ENCODE results near the gene CPM. TPM values are rescaled to one million over a fixed set of nuclear protein-coding genes. Genes with fewer than 3 reads are reported as not detected.
"Not testable (repeated sequence)": the region's sequence is repeated elsewhere in the genome, so short reads cannot be mapped to it uniquely, and the experiment has no call there.

CPM gene
- total and polyA plus RNA-seq, 5 experiments from 2014 or later: 0.47 to 0.81 (median 0.81) TPM; not detected in 2

DNA sequence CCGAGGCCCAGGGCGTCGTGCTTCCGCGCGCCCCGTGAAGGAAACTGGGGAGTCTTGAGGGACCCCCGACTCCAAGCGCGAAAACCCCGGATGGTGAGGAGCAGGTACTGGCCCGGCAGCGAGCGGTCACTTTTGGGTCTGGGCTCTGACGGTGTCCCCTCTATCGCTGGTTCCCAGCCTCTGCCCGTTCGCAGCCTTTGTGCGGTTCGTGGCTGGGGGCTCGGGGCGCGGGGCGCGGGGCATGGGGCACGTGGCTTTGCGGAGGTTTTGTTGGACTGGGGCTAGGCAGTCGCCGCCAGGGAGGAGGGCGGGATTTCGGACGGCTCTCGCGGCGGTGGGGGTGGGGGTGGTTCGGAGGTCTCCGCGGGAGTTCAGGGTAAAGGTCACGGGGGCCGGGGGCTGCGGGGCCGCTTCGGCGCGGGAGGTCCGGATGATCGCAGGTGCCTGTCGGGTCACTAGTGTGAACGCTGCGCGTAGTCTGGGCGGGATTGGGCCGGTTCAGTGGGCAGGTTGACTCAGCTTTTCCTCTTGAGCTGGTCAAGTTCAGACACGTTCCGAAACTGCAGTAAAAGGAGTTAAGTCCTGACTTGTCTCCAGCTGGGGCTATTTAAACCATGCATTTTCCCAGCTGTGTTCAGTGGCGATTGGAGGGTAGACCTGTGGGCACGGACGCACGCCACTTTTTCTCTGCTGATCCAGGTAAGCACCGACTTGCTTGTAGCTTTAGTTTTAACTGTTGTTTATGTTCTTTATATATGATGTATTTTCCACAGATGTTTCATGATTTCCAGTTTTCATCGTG is 124.4 kb downstream of the CPM start:
- H3K27ac Mint-ChIP-seq: peak overlapping the region; percentile 94 to 99 (median 98)
- peaks cover 5 to 36% (median 6%) of the 10 kb centered on the region in 3 donors for H3K36me3 Mint-ChIP-seq
- POLR2A ChIA-PET: interaction anchor here (0.8 to 3.3 kb wide), 19 partner anchors 9 to 1540 kb away, joined by 3 to 57 read pairs (median 6); partner anchors contain the start of genes CAND1, NUP107, RAP1B and SLC35E3
- H3K4me1 Mint-ChIP-seq: peaks cover 10 to 43% (median 30%) of the 10 kb centered on the region in 4 donors
- no peaks in the 10 kb centered on the region for H3K27me3 Mint-ChIP-seq
- peak overlapping the region; percentile 89 to 97 (median 94) for H3K4me3 Mint-ChIP-seq
- peak in 9 of 10 donors; percentile 5 to 67 (median 27) for DNase-seq
- ATAC-seq: peak; percentile 24 to 46
- no peaks in the 10 kb centered on the region for H3K9me3 Mint-ChIP-seq

DNA sequence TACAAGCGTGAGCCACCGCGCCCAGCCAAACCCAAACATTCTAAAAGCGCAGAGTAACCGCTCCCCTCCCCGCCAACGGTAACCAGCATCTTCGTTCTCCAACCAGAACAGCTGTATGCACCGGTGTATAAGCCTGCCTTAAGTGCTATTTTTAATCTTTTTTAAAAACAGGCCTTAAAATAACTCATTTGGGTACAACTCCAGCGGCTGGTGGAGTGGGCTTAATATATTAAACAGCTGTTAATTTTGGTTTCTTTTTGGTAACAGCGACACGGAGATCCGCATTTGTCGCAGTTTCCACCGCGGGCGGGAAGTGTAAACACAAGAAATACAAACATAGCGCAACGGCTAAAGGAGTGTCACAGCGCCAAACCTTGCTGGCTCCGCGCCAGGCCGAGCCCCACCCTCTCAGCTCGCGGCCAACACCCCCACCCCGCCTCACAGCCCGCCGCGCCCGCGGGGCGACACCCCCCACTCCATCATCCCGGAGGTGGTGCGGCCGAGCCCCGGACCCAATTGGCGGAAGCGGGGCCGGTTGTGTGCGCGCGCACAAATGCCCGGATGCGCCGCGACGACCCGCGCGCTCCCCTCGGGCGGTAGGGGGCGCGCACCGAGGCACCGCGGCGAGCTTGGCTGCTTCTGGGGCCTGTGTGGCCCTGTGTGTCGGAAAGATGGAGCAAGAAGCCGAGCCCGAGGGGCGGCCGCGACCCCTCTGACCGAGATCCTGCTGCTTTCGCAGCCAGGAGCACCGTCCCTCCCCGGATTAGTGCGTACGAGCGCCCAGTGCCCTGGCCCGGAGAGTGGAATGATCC is 125.2 kb downstream of the CPM start, which contains the start of gene MDM2:
Gene MDM2, plus strand, starts transcription at position 602 of the 812 bp plus-strand sequence. CDS start 301 bp downstream, outside the sequence.
- H3K27ac Mint-ChIP-seq: peak within 1 kb of the TSS; percentile 94 to 99 (median 98)
- peaks cover 7 to 36% (median 22%) of the 10 kb centered on the region in 4 donors for H3K4me1 Mint-ChIP-seq
- DNase-seq (peak; percentile 94 to 98 (median 97)), ATAC-seq (peak; percentile 87 to 91)
- H3K36me3 Mint-ChIP-seq: peaks cover 5 to 28% (median 6%) of the 10 kb centered on the region in 3 donors
- POLR2A ChIA-PET: interaction anchor here (0.6 to 3.3 kb wide), 26 partner anchors 8 to 1539 kb away, joined by 3 to 57 read pairs (median 5); partner anchors contain the start of genes CAND1, MDM1, NUP107 and RAP1B
- H3K27me3 Mint-ChIP-seq: no peaks in the 10 kb centered on the region
- H3K4me3 Mint-ChIP-seq: peak within 1 kb of the TSS; percentile 89 to 97 (median 94)
- no peaks in the 10 kb centered on the region for H3K9me3 Mint-ChIP-seq

- Mint-ChIP-seq H3K4me3 (peak overlapping the region; percentile 89 to 97 (median 94)), H3K36me3 (peaks cover 5 to 23% (median 5%) of the 10 kb centered on the region in 3 donors), H3K27ac (peak overlapping the region; percentile 94 to 99 (median 98)), H3K4me1 (peaks cover 6 to 30% (median 18%) of the 10 kb centered on the region in 4 donors)
- POLR2A ChIA-PET: interaction anchor here (0.7 to 3.3 kb wide), 23 partner anchors 8 to 1538 kb away, joined by 3 to 57 read pairs (median 5); partner anchors contain the start of genes CAND1, MDM1, NUP107 and RAP1B
- not testable (repeated sequence) for DNase-seq, ATAC-seq, H3K9me3 Mint-ChIP-seq, H3K27me3 Mint-ChIP-seq
These were observed 125.7 kb downstream of the CPM start for GRCh38 chr12:68807274-68807575.

- Mint-ChIP-seq H3K4me3 (peak overlapping the region; percentile 49 to 97 (median 94)), H3K27ac (peak overlapping the region in 9 of 10 donors; percentile 94 to 99 (median 97)), H3K4me1 (peaks cover 6 to 27% (median 17%) of the 10 kb centered on the region in 4 donors), H3K27me3 (no peaks in the 10 kb centered on the region), H3K9me3 (no peaks in the 10 kb centered on the region), H3K36me3 (peaks cover 4 to 19% (median 5%) of the 10 kb centered on the region in 3 donors)
- ATAC-seq (no peak), DNase-seq (no peak)
- POLR2A ChIA-PET: interaction anchor here (0.8 to 3.3 kb wide), 13 partner anchors 9 to 1538 kb away, joined by 3 to 57 read pairs (median 7); partner anchors contain the start of genes CAND1, MDM1, NUP107 and RAP1B
These were observed 126.3 kb downstream of the CPM start for GRCh38 chr12:68806488-68807237.

GRCh38 chr12:68805592-68806120 is 127.3 kb downstream of the CPM start:
- no peak for ATAC-seq
- peak overlapping the region in 5 of 10 donors; percentile 44 to 98 (median 94) for H3K27ac Mint-ChIP-seq
- peaks cover 4 to 9% (median 5%) of the 10 kb centered on the region in 3 donors for H3K36me3 Mint-ChIP-seq
- H3K4me3 Mint-ChIP-seq: no peak overlapping the region
- no peaks in the 10 kb centered on the region for H3K27me3 Mint-ChIP-seq
- no peaks in the 10 kb centered on the region for H3K9me3 Mint-ChIP-seq
- DNase-seq: no peak
- peaks cover 5 to 21% (median 12%) of the 10 kb centered on the region in 4 donors for H3K4me1 Mint-ChIP-seq
- POLR2A ChIA-PET: interaction anchor here (1.0 kb wide), 1 partner anchor 60 kb away, joined by 3 read pairs; the partner anchor contains the start of gene SLC35E3

GRCh38 chr12:68804657-68805591 is 128.0 kb downstream of the CPM start:
- POLR2A ChIA-PET: interaction anchor here (0.6 to 1.0 kb wide), 2 partner anchors 58 to 59 kb away, joined by 3 to 5 read pairs; partner anchors contain the start of gene SLC35E3
- DNase-seq (no peak), ATAC-seq (no peak)
- Mint-ChIP-seq H3K4me1 (peaks cover 5 to 20% (median 12%) of the 10 kb centered on the region in 4 donors), H3K27ac (peak overlapping the region in 4 of 10 donors; percentile 7 to 53 (median 44)), H3K4me3 (no peak overlapping the region), H3K27me3 (no peaks in the 10 kb centered on the region), H3K9me3 (no peaks in the 10 kb centered on the region), H3K36me3 (peaks cover 3 to 5% (median 5%) of the 10 kb centered on the region in 3 donors)

DNA sequence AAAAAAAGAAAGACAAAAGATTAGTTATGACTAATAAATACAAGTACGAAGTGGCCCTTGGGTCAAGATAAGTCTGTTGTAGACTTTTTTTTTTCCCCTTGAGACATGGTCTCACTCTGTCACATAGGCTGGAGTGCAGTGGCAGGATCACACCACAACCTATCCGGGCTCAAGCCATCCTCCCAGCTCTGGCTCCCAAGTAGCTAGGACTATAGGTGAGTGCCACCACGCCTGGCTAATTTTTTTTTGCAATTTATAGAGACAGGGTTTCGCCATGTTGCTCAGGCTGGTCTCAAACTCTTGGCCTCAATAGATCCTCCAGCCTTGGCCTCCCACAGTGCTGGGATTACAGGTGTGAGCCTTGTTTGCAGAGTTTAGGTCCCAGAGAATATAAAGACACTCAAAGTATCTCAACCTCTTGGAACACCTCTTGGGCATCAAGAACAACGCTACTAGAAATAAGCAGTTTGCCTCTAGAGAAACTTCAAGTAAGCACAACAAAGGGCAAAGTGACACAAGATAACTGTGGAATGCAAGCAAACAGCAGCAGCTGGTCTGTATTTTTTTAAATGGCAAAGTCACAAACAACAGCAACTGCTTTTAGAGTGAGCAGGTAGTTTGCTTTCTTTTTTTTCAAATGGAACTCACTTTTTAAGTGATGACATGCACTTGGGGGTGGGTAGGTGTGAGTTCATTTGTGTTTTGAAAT is 128.9 kb downstream of the CPM start:
- peaks cover 5 to 13% (median 9%) of the 10 kb centered on the region in 4 donors for H3K4me1 Mint-ChIP-seq
- H3K27ac Mint-ChIP-seq: peak overlapping the region in 1 of 10 donors; percentile 53
- H3K4me3 Mint-ChIP-seq: no peak overlapping the region
- peaks cover 0 to 4% (median 0%) of the 10 kb centered on the region in 3 donors for H3K36me3 Mint-ChIP-seq
- no peak for DNase-seq
- POLR2A ChIA-PET: interaction anchor here (1.1 kb wide), 1 partner anchor 11 kb away, joined by 8 read pairs; no protein-coding TSS in a partner anchor
- no peak for ATAC-seq
- H3K27me3 Mint-ChIP-seq: no peaks in the 10 kb centered on the region
- no peaks in the 10 kb centered on the region for H3K9me3 Mint-ChIP-seq

GRCh38 chr12:68802911-68803651 is 129.9 kb downstream of the CPM start:
- not testable (repeated sequence) for H3K27ac Mint-ChIP-seq, DNase-seq, H3K4me3 Mint-ChIP-seq, ATAC-seq, H3K4me1 Mint-ChIP-seq, H3K36me3 Mint-ChIP-seq, H3K27me3 Mint-ChIP-seq, H3K9me3 Mint-ChIP-seq
- POLR2A ChIA-PET: interaction anchor here (1.1 kb wide), 1 partner anchor 12 kb away, joined by 8 read pairs; no protein-coding TSS in a partner anchor

DNA sequence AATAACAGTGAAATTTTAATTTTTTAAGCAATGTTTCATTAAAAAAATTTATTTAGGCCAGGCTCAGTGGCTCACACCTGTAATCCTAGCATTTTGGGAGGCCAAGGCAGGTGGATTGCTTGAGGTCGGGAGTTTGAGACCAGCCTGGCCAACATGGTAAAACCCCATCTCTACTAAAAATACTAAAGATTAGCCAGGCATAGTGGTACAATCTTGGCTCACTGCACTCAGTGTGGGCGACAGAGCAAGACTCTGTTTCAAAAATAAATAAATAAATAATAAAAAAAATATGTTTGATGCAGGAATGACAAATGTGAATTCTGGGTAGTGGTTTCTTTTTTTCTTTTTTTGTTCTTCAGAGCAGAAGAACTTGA is 130.6 kb downstream of the CPM start:
- H3K36me3 Mint-ChIP-seq, H3K27me3 Mint-ChIP-seq, H3K9me3 Mint-ChIP-seq, H3K4me3 Mint-ChIP-seq, DNase-seq, H3K4me1 Mint-ChIP-seq, H3K27ac Mint-ChIP-seq, ATAC-seq, POLR2A ChIA-PET: not testable (repeated sequence)
